Activated T-helper 1 cell treated with Interleukin-2 at 50 U/mL for 16 hours (primary cell): ENCODE results near the gene CACNB2.

Experiments
- DNase-seq: peaks from one replicate; pipeline ENCODE4 v3.0.0-alpha.2; 2020; ENCODE audit warnings: low read depth

CACNB2 gene

DNA sequence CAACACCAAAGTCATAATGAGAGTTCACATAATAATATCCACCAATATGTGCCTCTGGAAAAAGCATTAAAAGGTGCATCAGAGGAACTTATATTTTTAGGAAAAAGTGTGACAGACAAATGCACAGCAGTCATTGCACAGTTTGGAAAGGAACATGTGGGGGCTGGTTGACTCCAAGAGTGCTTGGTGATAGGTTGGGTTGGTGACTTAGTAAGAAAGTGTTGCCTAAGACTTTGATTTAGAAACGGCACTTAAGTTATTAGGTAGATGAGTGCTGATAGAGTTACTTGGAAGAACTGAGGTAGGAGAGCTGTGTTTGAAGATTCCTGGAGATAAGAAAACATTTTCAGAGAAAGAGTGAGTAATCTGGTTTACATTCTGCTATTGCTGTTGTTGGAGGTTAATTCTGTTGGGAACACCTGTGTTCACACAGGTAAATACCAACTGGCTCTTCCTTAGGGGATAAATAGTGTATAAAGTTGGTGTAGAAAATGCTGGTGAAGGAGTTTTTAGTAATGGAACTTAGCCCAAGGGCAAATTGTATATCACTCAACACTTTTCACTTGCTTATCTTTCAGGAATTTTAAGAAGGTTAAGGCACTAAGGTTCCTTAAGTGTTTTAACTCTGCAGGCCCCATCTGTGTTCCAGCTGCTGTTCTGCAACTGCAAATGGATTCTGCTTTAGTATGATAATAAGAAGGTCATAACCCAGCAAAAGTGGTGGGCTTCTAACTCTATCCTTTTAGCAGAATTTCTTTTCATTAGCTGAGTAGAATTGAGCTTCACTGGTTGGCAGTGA lies 315.1 kb downstream of the CACNB2 start:
- DNase-seq = no peak

DNA sequence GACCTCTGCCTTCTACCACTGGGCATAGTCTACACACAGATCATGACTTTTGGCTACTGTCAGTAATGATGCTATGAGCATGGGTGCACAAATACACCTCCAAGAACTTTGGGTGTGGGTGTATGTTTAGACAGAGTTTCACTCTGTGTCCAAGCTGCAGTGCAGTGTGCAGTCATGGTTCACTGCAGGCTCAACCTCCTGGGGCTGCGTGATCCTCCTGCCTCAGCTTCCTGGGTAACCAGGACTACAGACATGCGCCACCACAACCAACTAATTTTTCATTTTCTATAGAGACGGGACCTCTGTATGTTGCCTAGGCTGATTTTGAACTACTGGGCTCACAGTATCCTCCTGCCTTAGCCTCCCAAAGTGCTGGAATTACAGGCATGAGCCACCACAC lies 316.8 kb downstream of the CACNB2 start:
- no peak for DNase-seq

DNA sequence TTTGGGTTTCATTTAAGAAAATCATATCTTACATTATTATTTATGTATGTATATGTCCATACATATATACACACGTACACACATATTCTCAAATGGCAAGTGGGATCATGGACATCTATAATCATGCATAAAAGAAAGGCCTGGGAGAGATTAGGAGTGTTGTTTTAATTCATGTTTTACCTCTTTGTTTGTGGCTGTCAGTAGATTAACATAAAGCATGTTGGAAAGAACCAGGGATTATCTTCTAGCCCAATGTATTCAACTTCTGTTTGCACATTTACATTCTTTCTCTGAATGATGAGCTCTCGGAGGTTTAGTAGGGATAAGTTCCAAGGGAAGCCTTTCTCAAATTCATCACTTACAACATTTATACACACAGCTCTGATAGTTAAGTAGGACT lies 319.8 kb downstream of the CACNB2 start:
- no peak for DNase-seq

DNA sequence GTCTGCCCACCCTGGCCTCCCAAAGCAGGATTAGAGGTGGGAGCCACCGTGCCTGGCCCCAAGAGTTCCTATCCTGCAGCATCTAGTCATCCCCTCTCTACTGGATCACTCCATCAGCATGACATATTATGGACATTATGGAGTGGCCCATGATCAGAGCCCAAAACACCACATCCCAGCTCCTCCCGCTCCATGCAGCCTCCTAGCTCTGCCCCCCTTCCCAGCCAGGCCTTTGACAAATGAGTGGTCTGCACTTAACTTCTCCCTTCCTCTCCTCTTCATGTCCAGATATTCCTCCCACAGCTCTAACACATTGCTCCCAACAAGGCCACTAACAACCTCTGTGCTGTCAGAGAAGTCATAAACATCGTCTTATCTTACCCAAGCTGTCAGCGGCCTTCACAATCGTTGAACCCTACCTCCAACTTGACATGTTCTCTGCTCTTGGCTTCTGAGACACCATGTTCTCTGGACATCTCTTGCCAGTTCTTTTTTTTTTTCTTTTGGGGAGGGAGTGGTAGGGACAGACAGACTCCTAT lies 323.5 kb downstream of the CACNB2 start:
- DNase-seq = no peak

DNA sequence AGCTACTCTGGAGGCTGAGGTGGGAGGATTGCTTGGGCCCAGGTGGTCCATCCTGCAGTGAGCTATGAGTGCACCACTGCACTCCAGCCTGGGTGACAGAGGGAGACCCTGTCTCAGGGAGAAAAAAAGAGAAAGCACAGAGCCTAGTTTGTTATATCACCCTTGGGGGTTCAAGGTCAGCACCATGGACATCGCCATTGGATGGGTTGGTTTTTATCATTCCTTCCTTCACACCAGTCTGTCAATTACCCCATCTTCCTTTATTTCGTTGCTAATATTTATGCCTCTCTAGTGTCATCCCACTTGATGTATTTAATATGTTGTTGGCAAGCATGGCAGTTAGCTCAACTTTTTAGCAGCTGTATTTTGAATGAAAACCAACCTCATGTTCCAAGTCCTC lies 328.9 kb downstream of the CACNB2 start:
- DNase-seq = no peak

DNA sequence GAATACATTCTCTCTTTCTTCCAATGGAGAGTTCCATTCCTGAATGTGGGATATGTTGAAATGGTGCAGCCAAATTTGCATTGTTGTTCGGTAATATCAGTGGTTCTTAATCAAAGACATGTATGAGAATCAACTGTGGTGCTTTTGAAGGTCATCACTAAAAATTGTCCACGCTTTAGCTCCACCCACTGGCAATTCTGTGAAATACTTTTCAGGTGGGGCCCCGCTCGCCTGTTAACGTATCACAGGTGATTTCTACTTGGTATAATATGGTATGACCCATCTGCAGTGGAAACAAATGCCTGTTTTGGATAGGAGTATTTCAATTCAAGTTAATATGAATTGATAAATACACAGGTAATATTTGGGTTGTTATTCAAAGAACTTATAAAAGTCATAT lies 332.8 kb downstream of the CACNB2 start:
- no peak for DNase-seq

DNA sequence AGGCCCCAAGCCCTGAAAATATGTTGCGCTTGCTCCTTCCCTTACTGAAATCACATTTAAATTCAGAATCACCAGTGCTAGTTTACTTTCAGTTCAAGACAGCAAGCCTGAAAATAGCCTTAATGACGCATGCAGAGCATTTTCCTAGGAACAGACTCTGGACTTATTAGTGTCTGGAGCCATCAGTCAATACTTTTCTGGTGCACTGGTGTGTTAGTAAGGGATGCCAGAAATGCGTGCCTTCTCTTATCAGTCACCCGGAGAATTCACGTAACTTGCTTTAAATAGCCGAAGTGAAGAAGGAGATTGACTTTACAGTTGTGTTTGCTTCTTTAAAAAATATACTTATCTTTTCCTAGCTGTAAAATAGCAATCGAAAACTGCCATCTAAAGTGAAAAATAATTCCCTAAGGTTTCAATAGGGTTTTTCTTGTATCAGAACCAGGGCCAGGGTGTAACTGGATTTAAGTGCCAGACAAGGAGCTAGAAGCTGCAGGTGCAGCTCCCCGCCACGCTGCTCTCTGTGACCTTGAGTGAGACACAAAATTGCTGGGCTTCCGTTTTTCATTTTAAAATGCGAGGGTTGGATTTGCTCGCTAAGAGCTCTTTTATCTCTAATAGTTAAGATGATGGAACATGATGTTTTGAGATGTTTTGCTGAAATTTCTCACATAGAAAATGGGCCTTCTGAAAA lies 333.3 kb downstream of the CACNB2 start:
- no peak for DNase-seq

DNA sequence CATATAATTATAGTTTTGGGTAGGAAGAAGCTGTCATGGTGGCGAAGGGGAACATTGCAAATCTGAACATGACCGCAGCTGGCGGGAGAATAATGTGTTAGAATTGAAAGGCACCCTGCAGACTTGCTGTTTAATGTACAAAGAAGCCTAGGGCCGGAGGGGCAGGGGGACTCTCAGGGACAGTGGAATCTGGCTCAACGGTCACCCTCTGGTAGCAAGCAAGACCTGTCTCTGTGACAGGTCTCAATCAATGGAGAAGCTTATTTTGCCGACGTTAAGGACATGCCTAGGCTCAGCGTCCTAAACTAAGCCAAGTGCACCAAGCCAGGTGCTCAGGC lies 333.9 kb downstream of the CACNB2 start:
- no peak for DNase-seq

DNA sequence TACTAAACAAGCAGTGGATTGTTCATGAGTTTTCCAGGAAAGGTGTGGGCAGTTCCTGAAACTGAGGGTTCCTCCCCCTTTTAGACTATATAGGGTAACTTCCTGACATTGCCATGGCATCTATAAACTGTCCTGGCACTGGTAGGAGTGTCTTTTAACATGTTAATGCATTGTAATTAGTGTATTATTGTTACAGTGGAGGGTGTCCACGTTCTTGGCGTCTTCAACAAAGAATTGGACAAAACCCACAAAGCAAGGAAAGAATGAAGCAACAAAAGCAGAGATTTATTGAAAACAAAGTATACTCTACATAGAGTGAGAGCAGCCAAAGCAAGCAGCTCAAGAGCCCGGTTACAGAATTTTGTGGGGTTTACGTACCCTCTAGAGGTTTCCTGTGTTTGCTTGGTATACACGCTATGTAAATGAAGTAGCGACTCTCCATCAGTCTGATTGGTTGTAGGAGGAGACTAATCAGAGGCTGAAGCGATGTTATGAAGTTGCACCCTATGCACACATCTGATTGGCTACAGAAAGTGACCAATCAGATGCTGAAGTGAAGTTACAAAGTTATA lies 335.9 kb downstream of the CACNB2 start:
- no peak for DNase-seq

DNA sequence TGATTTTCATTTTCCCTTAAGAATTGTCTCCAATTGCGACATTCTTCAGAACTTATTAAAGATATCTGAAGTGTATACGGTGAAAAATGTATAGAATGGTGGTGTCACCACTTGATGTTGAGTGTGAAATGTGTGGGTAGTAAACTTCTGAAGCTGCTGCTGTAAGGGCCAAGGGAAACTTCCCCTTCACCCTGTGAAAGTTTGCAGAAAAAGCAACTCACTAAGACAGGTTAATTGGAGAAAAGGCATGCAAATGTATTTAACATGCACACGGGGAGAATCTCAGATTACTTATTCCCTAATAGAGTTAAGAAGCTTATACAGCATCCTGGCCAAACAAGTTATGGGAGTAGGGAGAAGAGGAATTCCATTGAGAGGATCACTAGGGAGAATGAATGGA lies 338.1 kb downstream of the CACNB2 start:
- no peak for DNase-seq

DNA sequence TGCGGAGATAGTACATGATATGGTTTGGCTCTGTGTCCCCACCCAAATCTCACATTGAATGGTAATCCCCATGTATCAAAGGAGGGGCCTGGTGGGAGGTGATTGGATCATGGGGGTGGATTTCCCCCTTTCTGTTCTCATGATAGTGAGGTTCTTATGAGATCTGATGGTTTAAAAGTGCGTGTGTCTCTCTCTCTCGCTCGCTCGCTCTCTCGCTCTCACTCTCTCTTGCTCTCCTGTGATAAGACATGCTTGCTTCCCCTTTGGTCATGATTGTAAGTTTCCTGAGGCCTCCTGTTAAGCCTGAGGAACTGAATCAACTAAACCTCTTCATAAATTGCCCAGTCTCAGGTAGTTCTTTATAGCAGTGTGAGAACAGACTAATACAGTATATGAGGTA lies 339.3 kb downstream of the CACNB2 start:
- DNase-seq = no peak

DNA sequence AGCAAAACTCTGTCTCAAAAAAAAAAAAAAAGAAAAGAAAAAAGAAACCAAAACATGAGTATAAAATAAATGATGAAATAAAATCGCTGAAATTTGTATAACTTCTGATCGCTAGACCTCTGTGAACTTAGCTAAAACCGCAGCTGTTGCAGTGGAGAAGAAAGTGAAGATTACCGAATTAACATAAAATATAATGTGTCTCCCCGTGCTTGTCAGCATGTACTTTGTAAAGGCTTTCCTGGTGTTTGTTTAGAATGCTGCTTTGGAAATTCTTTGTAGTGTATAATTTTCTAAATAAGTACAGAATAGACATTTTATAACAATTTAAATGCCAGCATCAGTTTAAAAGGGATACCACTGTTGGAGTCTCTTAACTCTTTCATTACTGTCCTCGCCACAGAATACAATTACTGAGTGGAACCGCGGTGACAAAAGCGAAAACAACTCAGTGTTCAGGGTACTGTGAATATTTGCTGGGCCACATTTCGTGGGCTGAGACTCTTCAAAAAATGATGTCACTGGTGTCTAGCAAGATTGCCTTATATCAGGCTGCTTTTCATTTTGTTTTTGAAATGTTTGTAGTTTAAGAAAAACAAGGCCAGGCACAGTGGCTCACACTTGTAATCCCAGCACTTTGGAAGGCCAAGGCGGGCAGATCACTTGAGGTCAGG lies 343.4 kb downstream of the CACNB2 start:
- DNase-seq = no peak

DNA sequence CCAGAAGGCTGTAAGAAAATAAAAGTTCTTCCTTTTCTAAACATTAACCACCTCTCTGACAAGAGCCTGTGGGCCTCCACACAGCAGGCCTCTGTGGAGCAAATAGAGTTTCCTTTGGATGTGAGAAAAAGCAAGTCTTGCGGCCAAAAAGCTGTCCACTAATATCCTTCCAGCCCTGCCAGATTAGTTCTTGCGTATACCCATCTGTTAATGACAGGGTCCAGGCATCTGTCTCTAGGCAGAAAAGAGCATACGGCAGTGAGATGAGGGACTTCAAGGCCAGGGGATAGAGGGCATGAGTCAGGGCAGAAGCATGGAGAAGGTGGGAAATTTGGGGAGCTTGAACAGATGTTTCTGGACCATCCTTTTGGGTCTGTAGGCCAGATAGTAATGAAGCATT lies 346.2 kb downstream of the CACNB2 start:
- no peak for DNase-seq

DNA sequence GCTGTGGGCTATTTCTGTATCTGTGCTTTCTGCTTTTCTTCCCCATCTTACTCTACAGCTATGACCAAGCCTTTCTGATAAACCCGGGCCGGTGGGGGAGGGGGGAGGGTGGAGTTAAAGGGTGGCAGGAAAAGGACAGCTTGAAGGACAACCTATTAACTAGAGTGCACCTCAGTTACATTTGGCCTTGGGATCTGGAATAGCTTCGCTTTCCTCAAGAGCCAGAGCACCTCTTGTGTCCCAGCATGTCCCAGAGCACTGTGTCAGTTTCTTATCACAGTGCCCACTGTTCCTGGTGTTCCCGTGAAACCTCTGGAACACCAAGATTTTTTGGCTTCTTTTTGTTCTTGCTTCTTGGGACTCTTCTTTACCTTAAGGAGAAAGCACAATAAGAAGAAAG lies 350.5 kb downstream of the CACNB2 start:
- no peak for DNase-seq

DNA sequence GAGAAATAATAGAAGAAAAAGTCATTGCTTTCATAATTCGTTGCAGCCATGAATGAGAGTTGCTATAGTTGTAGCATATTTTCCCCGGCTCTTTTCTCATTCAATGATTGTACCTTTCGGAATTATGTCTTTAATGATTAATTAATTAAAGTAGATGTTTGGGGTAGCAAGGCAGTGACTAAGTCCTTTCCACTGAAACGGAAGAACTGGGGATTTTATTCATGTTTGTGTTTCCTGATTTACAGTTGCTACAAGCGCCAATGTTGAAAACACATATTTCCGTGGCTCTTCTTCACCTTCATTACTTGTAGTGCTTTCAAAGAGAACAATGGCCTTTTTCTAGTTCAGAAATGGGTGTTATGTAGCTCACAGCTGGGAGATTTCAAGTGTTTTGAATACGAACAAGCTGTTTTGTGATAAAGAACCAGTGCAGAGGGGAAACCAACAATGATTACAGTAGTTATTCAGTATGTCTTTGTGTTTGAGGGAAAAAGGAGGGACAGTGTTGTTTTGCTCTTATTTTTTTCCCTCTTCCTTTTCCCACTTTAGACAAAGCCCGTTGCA lies 357.7 kb downstream of the CACNB2 start:
- no peak for DNase-seq

DNA sequence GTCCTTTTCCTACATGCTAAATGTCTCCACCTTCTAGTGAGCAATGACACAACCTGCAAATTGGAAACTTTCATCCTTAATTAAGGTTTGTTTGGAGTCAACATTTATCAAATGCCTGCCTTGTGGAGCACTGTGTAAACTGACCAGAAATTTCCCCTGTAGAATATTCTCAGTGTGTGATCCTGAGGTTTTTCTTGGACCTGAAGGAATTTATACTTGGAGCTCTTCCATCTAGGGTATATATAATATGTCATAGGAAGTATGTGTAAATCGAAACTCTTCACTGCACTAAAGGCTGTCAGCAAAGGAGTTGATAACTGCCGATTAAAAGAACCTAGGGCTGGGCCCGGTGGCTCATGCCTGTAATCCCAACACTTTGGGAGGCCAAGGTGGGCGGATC lies 358.8 kb downstream of the CACNB2 start:
- no peak for DNase-seq

DNA sequence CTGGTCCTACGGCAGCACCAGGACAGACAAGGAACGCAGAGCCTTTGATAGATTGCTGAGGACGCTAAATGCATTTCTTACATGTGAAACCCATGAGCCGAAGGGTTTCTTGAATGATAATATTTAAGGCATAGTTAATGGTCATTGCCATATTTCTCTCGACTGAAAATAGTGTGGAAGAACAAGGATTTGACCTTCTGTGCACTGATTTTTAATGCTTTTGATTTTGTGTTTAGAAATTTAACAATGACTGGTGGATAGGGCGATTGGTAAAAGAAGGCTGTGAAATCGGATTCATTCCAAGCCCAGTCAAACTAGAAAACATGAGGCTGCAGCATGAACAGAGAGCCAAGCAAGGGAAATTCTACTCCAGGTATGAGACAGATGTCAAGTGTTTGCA lies 360.4 kb downstream of the CACNB2 start:
- no peak for DNase-seq

DNA sequence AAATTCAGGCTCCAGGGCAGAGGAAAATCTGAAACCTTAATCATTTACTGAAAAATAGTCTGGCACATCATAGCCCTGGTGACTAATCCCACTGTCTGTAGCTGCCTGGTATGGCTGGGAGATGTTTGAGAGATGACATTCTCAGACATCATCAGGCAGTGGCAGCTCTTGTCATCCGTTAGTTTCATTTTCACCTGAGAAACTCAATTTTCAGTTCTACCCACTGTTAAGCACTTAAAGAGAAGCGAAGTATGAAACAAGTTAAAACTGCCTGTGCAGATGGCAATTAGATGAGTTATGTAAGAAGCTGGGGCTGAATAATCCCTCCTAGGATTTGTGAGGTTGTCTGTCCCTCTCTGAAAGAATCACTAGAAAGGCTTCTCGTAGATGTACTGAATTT lies 361.0 kb downstream of the CACNB2 start:
- no peak for DNase-seq

DNA sequence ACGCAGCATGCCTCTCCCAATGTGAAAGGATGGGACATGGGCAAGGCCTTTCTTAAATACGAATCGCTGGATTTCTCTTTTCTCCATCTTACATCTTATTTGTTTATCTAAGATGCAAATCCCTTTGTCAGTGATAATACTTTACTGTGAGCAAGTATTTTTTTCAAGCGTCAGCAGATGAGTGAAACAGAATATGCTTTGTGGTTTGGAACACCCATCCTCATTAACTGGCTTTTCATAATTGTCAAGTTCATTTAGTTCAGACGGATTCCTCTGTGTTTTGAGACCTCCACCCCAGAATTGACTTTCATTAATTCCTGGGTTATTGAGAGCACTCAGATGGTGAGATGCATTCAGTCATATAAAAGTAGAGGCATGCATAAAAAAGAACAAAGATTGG lies 361.4 kb downstream of the CACNB2 start:
- no peak for DNase-seq

DNA sequence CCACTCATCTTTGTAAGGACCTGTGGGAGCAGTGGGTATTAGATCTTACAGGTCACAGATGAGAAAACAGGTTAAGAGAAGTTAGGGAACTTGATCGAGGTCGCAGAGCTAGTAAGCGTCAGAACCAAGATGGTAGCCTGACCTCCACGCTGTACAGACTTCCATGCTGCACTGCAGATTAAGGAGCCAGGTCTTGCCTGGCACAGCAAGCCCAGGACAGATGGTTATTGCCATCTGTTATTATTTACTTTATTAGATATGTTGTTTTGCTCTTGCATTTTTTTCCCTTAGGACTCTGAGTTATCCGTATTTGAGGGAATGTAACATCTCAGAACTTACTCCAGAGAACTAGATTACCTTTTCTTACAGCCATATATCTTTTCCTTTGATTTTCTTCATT lies 363.9 kb downstream of the CACNB2 start:
- DNase-seq = no peak

DNA sequence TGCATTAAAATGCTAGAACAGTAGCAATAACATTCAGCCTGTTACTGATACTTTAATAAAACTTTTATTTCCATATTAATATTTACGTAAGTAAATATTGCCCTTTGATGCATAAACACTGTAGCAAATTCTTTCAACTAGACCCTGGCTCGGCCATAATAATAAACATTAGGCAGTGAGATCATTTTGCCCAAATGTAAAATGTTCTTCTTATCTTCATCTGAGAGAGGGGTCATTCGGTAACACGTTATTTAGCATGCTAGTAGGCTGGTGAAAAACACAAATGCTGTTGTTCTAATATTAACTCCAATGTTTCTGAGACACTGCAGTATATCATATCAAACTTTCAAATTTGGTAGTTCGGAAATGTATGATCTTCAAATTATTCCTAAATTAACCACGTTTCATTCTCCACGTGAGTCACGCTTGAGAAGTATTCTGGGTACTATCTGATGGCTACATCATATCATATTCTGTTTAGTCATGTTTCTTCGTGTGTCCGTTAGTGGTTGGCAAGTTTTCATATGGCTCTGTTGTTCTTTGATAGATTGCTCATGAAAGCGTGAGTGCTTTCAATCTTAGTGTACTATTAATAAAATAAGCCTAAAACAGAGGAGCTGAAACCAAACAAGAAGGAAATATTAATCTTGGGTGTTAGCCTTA lies 365.4 kb downstream of the CACNB2 start:
- no peak for DNase-seq

DNA sequence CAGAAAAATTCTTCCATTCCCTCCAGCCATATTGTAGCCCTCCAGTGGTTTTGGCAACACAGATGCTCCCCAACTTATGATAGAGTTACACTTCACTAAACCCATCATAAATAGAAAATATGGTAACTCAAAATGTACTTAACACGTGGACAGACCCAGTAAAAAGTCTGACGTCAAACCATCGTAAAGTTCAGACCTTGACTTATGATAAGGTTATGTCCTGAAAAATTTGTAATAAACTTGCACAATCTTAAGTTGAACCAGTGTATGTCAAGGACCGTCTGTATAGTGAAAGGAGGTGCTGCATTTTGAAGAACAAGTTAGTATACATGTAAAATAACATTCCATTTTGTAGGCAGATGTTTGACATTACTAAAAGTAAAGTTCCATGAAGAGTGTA lies 368.4 kb downstream of the CACNB2 start:
- no peak for DNase-seq
